CD4-positive, alpha-beta T cell (primary cell): Measurements from ENCODE around the gene PTPN9. TPM values are rescaled to one million over a fixed set of nuclear protein-coding genes. Genes with fewer than 3 reads are reported as not detected.
A peak's percentile ranks its signal among the peaks of the same experiment; 100 is the strongest.

Source experiments
- ATAC-seq: fragments of 200-7000 bp; cut with Tn5 transposase; one replicate; pipeline ENCODE4 v1.10.0; 2022; ENCODE audit warnings: mild to moderate bottlenecking; ENCODE audit not compliant: poor library complexity
- CTCF ChIA-PET: fragments of 350-600 bp; sonication (Branson Sonifier 250); formaldehyde crosslinking; loops from one replicate; lab custom pipeline; 2021; ENCODE audit warnings: antibody characterized with exemption, inconsistent platforms; lab: Charles Lee
- POLR2A ChIA-PET: fragments of 350-600 bp; sonication (Branson Sonifier 250); formaldehyde crosslinking; loops from one replicate; lab custom pipeline; 2021; ENCODE audit warnings: antibody characterized with exemption, inconsistent platforms; lab: Charles Lee
- DNase-seq, 14 experiments: peaks; one replicate each; pipeline ENCODE4 v3.0.0-alpha.2; 2013 to 2020; ENCODE audit warnings: mixed read lengths in 2 of 14
- H3K27ac ChIP-seq, 2 donors: one replicate each; pipeline versions ENCODE4 v1.5.1 to v1.7.0; 2013; ENCODE audit warnings: low read length in 2 of 2, low read depth in 1 of 2, mild to moderate bottlenecking in 1 of 2
- H3K27me3 ChIP-seq, 2 experiments: 1 replicate in 1 of 2; 2 replicates in 1 of 2; pipeline versions ENCODE4 v1.6.1 to v1.7.0; 2013; ENCODE audit warnings: low read length in 2 of 2, control low read depth in 1 of 2, mild to moderate bottlenecking in 1 of 2, moderate library complexity in 1 of 2; ENCODE audit not compliant: insufficient read depth in 2 of 2, control insufficient read depth in 1 of 2
- H3K36me3 ChIP-seq: one replicate; pipeline ENCODE4 v1.6.1; 2013; ENCODE audit warnings: low read length, control low read depth; ENCODE audit not compliant: insufficient read depth
- H3K4me1 ChIP-seq: one replicate; pipeline ENCODE4 v1.6.1; 2013; ENCODE audit warnings: low read length, control low read depth; ENCODE audit not compliant: insufficient read depth
- H3K4me3 ChIP-seq: one replicate; pipeline ENCODE4 v1.5.1; 2013; ENCODE audit warnings: mild to moderate bottlenecking, low read length, moderate library complexity
- H3K9me3 ChIP-seq, 2 experiments: 1 replicate in 1 of 2; 2 replicates in 1 of 2; pipeline versions ENCODE4 v1.6.1 to v1.7.0; 2013; ENCODE audit warnings: low read length in 2 of 2, mild to moderate bottlenecking in 2 of 2, control low read depth in 1 of 2, moderate library complexity in 1 of 2; ENCODE audit not compliant: control insufficient read depth in 1 of 2, insufficient read depth in 1 of 2
- H3K27ac Mint-ChIP-seq: one replicate; pipeline ENCODE4 v1.8.0; 2020; ENCODE audit warnings: mixed read lengths
- H3K27me3 Mint-ChIP-seq: one replicate; pipeline ENCODE4 v1.8.0; 2021; ENCODE audit warnings: mixed read lengths
- H3K36me3 Mint-ChIP-seq: one replicate; pipeline ENCODE4 v1.8.0; 2021; ENCODE audit warnings: low read depth, mixed read lengths
- H3K4me1 Mint-ChIP-seq: one replicate; pipeline ENCODE4 v1.8.0; 2021; ENCODE audit warnings: low read depth, mixed read lengths
- H3K4me3 Mint-ChIP-seq: one replicate; pipeline ENCODE4 v1.8.0; 2020; ENCODE audit warnings: mild to moderate bottlenecking, mixed read lengths
- H3K9me3 Mint-ChIP-seq: one replicate; pipeline ENCODE4 v1.8.0; 2020; ENCODE audit warnings: mixed read lengths
- CTCF ChIP-seq: fragments of 200-600 bp; IDR thresholded peaks from one replicate; pipeline ENCODE4 v1.8.0; 2022; ENCODE audit warnings: antibody characterized with exemption, mild to moderate bottlenecking
- intact Hi-C, 2 experiments: fragments of 100-400 bp; cut with DNase I in 1 of 2; cut with micrococcal nuclease in 1 of 2; formaldehyde crosslinking; loops; one replicate each; pipeline versions ENCODE4 v1.15.1 to v1.9.0; 2023 to 2025; cut with DNase I, micrococcal nuclease
- total RNA-seq, 174 experiments: library from RNA in 2 of 174; stranded (reverse) in 2 of 174; gene quantifications; one replicate each; pipeline ENCODE4 v1.2.3 and lab custom pipeline; 2021 to 2026

PTPN9 gene
- total RNA-seq, 2 experiments from 2014 or later: 8.1 to 8.2 TPM

- no peak for TF ChIP-seq CTCF
- no peak overlapping the region for H3K4me3 ChIP-seq
- Mint-ChIP-seq H3K9me3 (no peaks in the 10 kb centered on the region), H3K4me3 (peak overlapping the region; percentile 78), H3K27ac (peak overlapping the region; percentile 79), H3K4me1 (peaks cover 37% of the 10 kb centered on the region), H3K36me3 (peaks cover 49% of the 10 kb centered on the region), H3K27me3 (no peaks in the 10 kb centered on the region)
- H3K36me3 ChIP-seq: peaks cover 25% of the 10 kb centered on the region
- CTCF ChIA-PET: interaction anchor here (0.7 to 1.2 kb wide), 2 partner anchors 113 to 255 kb away, joined by 3 to 4 read pairs; no protein-coding TSS in a partner anchor
- no peak for DNase-seq
- ATAC-seq: no peak
- no peaks in the 10 kb centered on the region for H3K27me3 ChIP-seq
- peaks cover 39% of the 10 kb centered on the region for H3K4me1 ChIP-seq
- H3K9me3 ChIP-seq: no peaks in the 10 kb centered on the region
- peak overlapping the region in 1 of 2 donors; percentile 29 for H3K27ac ChIP-seq
- intact Hi-C loops: loop anchor here in 1 of 2 experiments (10.0 kb wide), 5 partner anchors 48 to 1802 kb away; partner anchors contain the start of genes COX5A, HMG20A, PEAK1 and PML
- POLR2A ChIA-PET: no interaction called here
These were observed 43.4 kb upstream of the PTPN9 start for GRCh38 chr15:75622505-75622904.

DNA sequence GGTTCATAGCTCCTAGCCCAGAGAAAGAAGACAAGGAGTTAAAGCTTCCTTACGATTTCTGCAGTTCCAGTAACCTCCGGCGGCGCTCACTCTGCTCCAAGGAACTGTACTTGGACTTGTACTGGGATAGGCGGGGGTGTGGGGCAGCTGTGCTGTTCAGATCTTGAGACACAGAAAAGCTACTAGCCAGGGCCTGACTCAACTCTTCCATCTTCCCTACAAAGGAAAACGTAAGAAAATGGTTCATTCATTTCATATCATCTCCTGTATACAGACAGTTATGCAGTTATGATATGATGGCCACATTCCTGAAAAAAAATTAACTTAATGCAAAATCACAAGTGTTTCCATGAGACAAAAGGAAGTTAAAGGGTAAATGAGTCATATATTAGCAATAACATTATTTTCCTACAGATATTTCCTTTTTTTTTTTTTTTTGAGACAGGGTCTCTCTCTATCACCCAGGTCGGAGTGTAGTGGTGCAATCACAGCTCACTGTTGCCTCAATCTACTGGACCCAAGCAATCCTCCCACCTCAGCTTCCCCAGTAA is 41.8 kb upstream of the PTPN9 start:
- Histone ChIP-seq H3K36me3 (peaks cover 41% of the 10 kb centered on the region), H3K4me1 (peaks cover 35% of the 10 kb centered on the region), H3K27me3 (no peaks in the 10 kb centered on the region), H3K4me3 (no peak overlapping the region), H3K9me3 (no peaks in the 10 kb centered on the region), H3K27ac (no peak overlapping the region)
- peaks cover 29% of the 10 kb centered on the region for H3K4me1 Mint-ChIP-seq
- ATAC-seq (no peak), DNase-seq (no peak)
- H3K4me3 Mint-ChIP-seq: no peak overlapping the region
- H3K9me3 Mint-ChIP-seq: no peaks in the 10 kb centered on the region
- peaks cover 60% of the 10 kb centered on the region for H3K36me3 Mint-ChIP-seq
- peak overlapping the region; percentile 79 for H3K27ac Mint-ChIP-seq
- intact Hi-C loops: loop anchor here in 1 of 2 experiments (10.0 kb wide), 5 partner anchors 46 to 1804 kb away; partner anchors contain the start of genes COX5A, HMG20A, PEAK1 and PML
- POLR2A ChIA-PET: interaction anchor here (0.8 to 4.4 kb wide), 5 partner anchors 14 to 253 kb away, joined by 3 to 22 read pairs (median 6); partner anchors contain the start of genes IMP3, MAN2C1 and PTPN9
- CTCF ChIA-PET: interaction anchor here (0.6 to 2.4 kb wide), 2 partner anchors 15 to 20 kb away, joined by 4 to 7 read pairs; partner anchors contain the start of gene IMP3
- TF ChIP-seq CTCF: no peak
- H3K27me3 Mint-ChIP-seq: no peaks in the 10 kb centered on the region

DNA sequence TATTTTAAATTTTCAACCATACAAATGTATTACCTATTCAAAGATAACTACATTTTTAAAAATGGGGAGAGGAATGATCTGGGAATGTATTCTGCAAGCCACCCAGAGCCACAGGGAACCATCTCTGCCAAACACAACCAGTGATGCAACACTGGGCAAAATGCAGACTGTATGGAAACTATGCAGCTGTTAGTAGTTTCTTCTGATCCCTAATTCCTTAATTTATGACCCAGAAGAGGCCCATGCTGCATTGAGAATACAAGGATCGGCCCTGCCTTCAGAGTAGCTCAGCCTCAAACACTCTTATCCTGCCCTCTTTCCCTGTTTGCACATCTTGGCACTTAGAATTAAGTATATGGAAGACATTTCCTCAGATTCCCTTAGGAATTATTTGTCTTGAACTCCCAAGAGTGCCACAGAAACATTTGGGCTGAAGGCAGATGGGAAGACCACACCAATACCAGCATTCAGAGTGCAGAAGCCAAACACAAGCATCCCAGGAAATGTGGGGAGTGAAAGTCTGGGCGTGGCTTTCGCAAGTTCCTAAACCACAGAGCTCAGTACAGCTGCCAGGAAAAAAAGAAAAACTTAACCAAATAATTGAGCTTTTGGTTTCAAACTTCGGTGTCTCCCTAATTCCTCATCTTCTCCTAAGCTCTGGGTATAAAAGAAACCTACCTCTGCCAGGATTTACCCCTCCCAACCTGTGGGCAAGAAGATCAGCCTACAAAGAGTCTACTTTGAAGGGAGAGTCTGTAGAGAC is 41.1 kb upstream of the PTPN9 start:
- DNase-seq: no peak
- no peak overlapping the region for H3K4me3 Mint-ChIP-seq

More for the DNA sequence above, 41.1 kb upstream of the PTPN9 start:
- Mint-ChIP-seq H3K27me3 (no peaks in the 10 kb centered on the region), H3K9me3 (no peaks in the 10 kb centered on the region), H3K36me3 (peaks cover 60% of the 10 kb centered on the region), H3K27ac (peak overlapping the region; percentile 79), H3K4me1 (peaks cover 27% of the 10 kb centered on the region)
- H3K4me1 ChIP-seq: peaks cover 30% of the 10 kb centered on the region
- peaks cover 45% of the 10 kb centered on the region for H3K36me3 ChIP-seq
- POLR2A ChIA-PET: interaction anchor here (0.8 to 4.4 kb wide), 6 partner anchors 13 to 252 kb away, joined by 3 to 22 read pairs (median 5); partner anchors contain the start of genes IMP3, MAN2C1 and PTPN9
- CTCF ChIA-PET: interaction anchor here (0.6 to 2.4 kb wide), 2 partner anchors 20 to 28 kb away, joined by 3 to 7 read pairs; partner anchors contain the start of genes IMP3 and SNX33
- TF ChIP-seq CTCF: no peak
- intact Hi-C loops: loop anchor here in 1 of 2 experiments (10.0 kb wide), 5 partner anchors 45 to 1805 kb away; partner anchors contain the start of genes COX5A, HMG20A, PEAK1 and PML
- H3K27ac ChIP-seq: no peak overlapping the region
- no peak for ATAC-seq
- no peak overlapping the region for H3K4me3 ChIP-seq
- no peaks in the 10 kb centered on the region for H3K27me3 ChIP-seq
- no peaks in the 10 kb centered on the region for H3K9me3 ChIP-seq
